Astrocyte of the spinal cord (primary cell): ENCODE data around the gene LIF.

Experiments
- DNase-seq: peaks from one replicate; pipeline ENCODE4 v3.0.0; 2011; ENCODE audit warnings: low read depth, low spot score
- H3K4me3 ChIP-seq: 2 replicates; pipeline ENCODE4 v1.5.1; 2011; ENCODE audit warnings: low read depth, mild to moderate bottlenecking, low read length, moderate library complexity
- in situ Hi-C: cut with HindIII; loops from 2 replicates; pipeline ENCODE4 v1.10.0; 2017; ENCODE audit warnings: low sequenced_read_pairs
- TF ChIP-seq, protein P1 (sequence below): IDR thresholded peaks from 2 replicates; pipeline ENCODE4 v1.5.1; 2012; ENCODE audit warnings: low read depth, mild to moderate bottlenecking, low read length, inconsistent platforms

The LIF gene

DNA sequence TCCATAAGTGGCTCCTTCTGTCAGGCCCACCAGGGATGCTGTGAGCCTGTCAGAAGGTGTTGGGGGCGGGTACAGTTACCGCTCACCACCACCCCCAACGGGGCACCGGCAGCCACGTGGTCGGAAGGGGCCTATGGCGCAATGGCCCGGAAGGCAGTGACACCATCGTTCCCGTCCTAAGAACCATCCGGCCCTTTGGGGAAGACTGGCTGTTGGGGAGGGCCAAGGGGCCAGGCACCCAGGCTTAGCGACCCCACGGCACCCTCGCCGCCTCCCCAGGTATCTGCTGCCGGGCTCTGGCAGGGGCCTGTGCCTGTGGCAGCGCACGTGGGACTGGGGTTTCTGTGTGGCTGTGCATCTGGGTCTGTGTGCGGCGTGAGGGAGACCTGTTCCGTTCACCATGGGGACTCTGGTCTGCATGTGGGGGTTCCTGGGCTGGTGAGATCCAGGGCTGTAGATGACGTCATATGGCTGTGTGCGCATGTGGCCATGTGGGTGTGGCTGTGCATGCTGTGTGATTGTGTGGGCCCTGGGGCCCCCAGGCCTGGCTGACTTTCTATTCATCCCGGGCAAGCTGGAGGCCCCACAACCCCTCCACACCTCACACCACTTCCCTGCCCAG, 19.4 kb upstream of the LIF start:
- TF ChIP-seq, protein P1, sequence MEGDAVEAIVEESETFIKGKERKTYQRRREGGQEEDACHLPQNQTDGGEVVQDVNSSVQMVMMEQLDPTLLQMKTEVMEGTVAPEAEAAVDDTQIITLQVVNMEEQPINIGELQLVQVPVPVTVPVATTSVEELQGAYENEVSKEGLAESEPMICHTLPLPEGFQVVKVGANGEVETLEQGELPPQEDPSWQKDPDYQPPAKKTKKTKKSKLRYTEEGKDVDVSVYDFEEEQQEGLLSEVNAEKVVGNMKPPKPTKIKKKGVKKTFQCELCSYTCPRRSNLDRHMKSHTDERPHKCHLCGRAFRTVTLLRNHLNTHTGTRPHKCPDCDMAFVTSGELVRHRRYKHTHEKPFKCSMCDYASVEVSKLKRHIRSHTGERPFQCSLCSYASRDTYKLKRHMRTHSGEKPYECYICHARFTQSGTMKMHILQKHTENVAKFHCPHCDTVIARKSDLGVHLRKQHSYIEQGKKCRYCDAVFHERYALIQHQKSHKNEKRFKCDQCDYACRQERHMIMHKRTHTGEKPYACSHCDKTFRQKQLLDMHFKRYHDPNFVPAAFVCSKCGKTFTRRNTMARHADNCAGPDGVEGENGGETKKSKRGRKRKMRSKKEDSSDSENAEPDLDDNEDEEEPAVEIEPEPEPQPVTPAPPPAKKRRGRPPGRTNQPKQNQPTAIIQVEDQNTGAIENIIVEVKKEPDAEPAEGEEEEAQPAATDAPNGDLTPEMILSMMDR: no peak
- in situ Hi-C loops: no loop called here
- no peak for DNase-seq
- H3K4me3 ChIP-seq: no peak overlapping the region

DNA sequence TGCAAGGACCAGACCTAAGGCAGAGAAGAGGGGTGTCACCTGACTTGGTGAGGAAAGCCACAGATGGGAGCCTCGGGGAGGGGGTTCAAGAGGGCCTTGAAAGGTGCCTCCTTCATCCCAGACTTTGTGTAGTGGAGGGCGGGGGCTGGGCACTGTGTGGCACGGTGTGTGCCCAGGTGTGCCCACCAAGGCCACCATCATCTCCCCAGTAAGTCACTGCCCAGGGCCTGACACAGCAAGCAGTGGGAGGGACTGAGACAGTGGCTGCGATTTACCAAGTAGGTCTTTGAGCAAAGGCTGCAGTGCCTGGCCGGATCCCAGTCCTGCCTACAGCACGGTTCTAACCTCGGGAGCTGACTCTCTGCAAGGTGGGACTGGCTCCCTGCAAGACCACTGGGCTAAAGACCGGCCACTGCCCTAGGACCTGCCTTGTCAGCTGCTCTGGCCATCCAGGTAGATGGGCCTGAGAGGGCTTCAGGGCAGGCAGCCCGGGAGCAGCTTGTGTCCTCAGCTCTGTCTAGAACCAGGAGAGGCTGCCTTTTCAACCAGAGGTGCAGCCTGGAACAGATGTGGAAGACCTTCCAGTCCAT, 18.7 kb upstream of the LIF start:
- in situ Hi-C loops: no loop called here
- TF ChIP-seq, protein P1: no peak
- H3K4me3 ChIP-seq: no peak overlapping the region
- DNase-seq: no peak

DNA sequence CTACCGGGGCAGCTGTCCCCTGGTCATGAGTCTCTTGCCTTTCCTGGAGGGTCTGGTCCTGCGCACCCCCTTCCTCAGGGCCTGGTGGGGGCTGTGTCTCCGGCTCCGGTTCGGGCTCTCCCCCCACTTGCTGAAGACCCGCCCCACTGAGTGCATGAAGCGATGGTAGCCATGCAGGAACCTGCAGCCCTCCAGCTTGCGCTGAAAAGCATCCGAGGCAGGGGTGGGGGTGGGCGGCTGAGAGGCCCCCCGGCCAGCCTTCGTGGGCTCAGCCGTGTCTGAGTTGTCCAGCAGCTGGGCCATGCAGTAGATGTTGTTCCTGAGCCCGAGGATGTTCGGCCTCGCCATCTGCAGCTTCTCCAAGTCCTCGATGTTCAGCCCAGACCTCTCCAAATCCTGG, 17.3 kb upstream of the LIF start:
- H3K4me3 ChIP-seq: no peak overlapping the region
- TF ChIP-seq, protein P1: no peak
- no peak for DNase-seq
- in situ Hi-C loops: no loop called here

DNA sequence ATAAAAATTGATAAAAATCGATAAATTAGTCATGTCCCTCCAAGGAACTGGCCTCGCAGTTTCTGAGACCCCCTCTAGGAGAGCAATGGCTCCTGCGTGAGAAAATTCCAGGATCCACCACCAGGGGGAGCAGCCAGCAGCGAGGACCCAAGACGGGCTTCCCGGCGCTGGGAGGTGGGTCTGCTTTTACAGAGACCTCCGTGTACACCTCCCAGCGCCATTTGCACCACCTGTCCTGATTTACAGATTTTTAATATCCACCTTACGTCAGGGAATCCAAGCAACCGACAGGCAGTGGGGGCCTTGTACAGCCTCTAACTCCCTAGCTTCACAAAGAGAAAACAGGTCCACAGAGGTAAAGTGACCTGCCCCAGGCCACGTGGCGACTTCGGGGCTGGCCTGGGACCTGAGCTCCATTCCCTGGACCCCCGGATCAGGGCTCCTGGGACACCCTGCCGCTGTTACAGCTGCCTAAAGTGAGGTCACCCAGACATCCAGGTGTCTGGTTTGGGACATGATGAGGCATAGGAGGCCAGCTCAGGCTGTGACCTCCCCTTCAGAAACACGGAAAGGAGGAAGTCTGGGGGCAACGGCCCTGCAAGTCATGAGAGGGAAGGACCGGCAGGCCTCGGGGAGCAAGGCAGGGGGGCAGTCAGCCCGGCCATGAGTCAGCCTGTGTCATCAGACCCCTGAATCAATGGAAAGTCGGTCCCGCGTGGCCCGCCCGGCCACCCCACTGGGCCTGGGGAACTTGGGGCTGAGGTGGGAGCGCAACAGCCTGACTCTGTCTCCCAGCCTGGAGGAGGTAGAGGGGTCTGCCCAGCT, 16.6 kb upstream of the LIF start:
- TF ChIP-seq, protein P1: peak; percentile 90
- H3K4me3 ChIP-seq: no peak overlapping the region
- peak; percentile 56 for DNase-seq
- in situ Hi-C loops: no loop called here

DNA sequence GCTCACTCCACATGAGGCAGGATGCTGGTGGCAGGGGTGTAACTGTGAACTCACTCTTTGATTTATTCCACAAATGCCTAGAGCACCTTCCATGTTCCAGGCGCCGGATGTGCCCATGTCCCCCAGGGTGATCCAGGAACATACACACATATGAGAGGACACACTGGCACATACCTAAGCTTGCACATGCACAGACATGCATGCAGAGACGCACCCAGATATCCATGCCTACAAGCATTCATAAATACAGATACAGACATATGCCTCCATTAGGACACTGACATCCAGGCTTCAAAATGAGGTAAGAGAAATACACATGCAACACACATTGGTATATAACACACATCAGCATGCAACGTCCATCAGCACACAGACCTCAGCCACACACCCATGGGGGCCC, 15.6 kb upstream of the LIF start:
- DNase-seq: no peak
- no peak overlapping the region for H3K4me3 ChIP-seq
- TF ChIP-seq, protein P1: no peak
- in situ Hi-C loops: no loop called here

DNA sequence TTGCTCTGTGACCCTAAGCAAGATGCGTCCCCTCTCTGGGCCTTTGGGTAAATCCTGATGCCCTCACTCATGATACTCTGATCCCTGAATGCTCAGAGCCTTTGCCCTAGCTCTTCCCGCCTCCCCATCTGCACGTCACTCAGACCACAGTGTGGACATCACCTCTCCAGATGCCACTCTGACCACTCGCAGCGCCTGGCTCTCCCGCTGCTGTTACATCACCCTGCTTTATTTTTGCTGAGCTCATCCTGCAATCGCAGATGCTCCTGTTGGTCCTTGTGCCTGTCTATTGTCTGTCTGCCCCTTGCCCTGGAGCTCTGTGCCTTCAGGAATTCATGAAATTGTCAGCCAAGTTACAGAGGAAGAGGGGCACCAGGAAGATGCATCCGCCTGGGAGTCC, 14.6 kb upstream of the LIF start:
- in situ Hi-C loops: no loop called here
- TF ChIP-seq, protein P1: no peak
- H3K4me3 ChIP-seq: no peak overlapping the region
- DNase-seq: no peak
